Measurements from ENCODE around the gene ZNF610.
A peak's percentile ranks its signal among the peaks of the same experiment; 100 is the strongest.
"Not testable (repeated sequence)": the region's sequence is repeated elsewhere in the genome, so short reads cannot be mapped to it uniquely, and the experiment has no call there.

ZNF610 gene

GRCh38 chr19:52336117-52336790 is at the start of gene ZNF610:
Gene ZNF610, plus strand, starts transcription at chr19:52336243. Its CDS starts 12,930 bp downstream, at chr19:52349173.
- peak; percentile 85 to 87 for DNase-seq

GRCh38 chr19:52286256-52286655 is 49.8 kb upstream of the ZNF610 start:
- no peak for DNase-seq

- no peak for DNase-seq
These were observed 44.3 kb upstream of the ZNF610 start for GRCh38 chr19:52291781-52292180.

- DNase-seq: not testable (repeated sequence)
These were observed 43.1 kb upstream of the ZNF610 start for GRCh38 chr19:52292946-52293345.

- no peak for DNase-seq
These were observed 39.7 kb upstream of the ZNF610 start for GRCh38 chr19:52296400-52296772.

- peak; percentile 81 to 85 for DNase-seq
These were observed 39.1 kb upstream of the ZNF610 start, which contains the start of gene ZNF480 for GRCh38 chr19:52296773-52297600. Gene ZNF480, plus strand, starts transcription at chr19:52297169. Its CDS starts 3,244 bp downstream, at chr19:52300413.

- no peak for DNase-seq
These were observed 38.3 kb upstream of the ZNF610 start for GRCh38 chr19:52297601-52298364.

- peak in 1 of 2 donors; percentile 21 for DNase-seq
These were observed 28.8 kb upstream of the ZNF610 start for GRCh38 chr19:52307275-52307674.

- no peak for DNase-seq
These were observed 13.6 kb upstream of the ZNF610 start for GRCh38 chr19:52322429-52322828.

- no peak for DNase-seq
These were observed 4.3 kb upstream of the ZNF610 start for GRCh38 chr19:52331757-52332156.

- DNase-seq: no peak
These were observed 301 bp upstream of the ZNF610 start for GRCh38 chr19:52335768-52336116.

- no peak for DNase-seq
These were observed 843 bp downstream of the ZNF610 start for GRCh38 chr19:52336791-52337381.

- not testable (repeated sequence) for DNase-seq
These were observed 3.0 kb downstream of the ZNF610 start for GRCh38 chr19:52339022-52339421.

GRCh38 chr19:52343548-52343947 is 7.5 kb downstream of the ZNF610 start:
- DNase-seq: peak; percentile 63 to 64

GRCh38 chr19:52345162-52345561 is 9.1 kb downstream of the ZNF610 start:
- no peak for DNase-seq

- DNase-seq: no peak
These were observed 15.5 kb downstream of the ZNF610 start for GRCh38 chr19:52351512-52351911.

GRCh38 chr19:52366414-52366824 is 30.4 kb downstream of the ZNF610 start:
- DNase-seq: no peak

GRCh38 chr19:52369559-52370340 is 33.7 kb downstream of the ZNF610 start, which contains the start of gene ZNF880:
Gene ZNF880, plus strand, starts transcription at chr19:52369923. Its CDS starts 43 bp downstream, at chr19:52369966.
- peak; percentile 91 for DNase-seq

- DNase-seq: no peak
These were observed 34.3 kb downstream of the ZNF610 start for GRCh38 chr19:52370341-52370710.

GRCh38 chr19:52391135-52391534 is 55.1 kb downstream of the ZNF610 start:
- DNase-seq: no peak

GRCh38 chr19:52397310-52398080 is 61.5 kb downstream of the ZNF610 start, which contains the start of gene ZNF528:
Gene ZNF528, plus strand, starts transcription at chr19:52397849. Its CDS starts 4,165 bp downstream, at chr19:52402014.
- peak; percentile 92 to 93 for DNase-seq
